HL-60 (cell line): ENCODE measurements around the gene ABL1.

Source experiments
- POLR2AphosphoS5 ChIP-seq: IDR thresholded peaks from 2 replicates; pipeline ENCODE4 v1.6.1; 2012; ENCODE audit warnings: low read depth
- TF ChIP-seq, protein P1 (sequence below): IDR thresholded peaks from one replicate; pipeline ENCODE4 v1.5.1; 2011; ENCODE audit warnings: low read length, control low read depth, inconsistent platforms; ENCODE audit not compliant: insufficient read depth
- TF ChIP-seq, protein P2 (sequence below): IDR thresholded peaks from 2 replicates; pipeline ENCODE4 v1.6.1; 2012; ENCODE audit warnings: low read depth; ENCODE audit not compliant: insufficient replicate concordance

DNA sequence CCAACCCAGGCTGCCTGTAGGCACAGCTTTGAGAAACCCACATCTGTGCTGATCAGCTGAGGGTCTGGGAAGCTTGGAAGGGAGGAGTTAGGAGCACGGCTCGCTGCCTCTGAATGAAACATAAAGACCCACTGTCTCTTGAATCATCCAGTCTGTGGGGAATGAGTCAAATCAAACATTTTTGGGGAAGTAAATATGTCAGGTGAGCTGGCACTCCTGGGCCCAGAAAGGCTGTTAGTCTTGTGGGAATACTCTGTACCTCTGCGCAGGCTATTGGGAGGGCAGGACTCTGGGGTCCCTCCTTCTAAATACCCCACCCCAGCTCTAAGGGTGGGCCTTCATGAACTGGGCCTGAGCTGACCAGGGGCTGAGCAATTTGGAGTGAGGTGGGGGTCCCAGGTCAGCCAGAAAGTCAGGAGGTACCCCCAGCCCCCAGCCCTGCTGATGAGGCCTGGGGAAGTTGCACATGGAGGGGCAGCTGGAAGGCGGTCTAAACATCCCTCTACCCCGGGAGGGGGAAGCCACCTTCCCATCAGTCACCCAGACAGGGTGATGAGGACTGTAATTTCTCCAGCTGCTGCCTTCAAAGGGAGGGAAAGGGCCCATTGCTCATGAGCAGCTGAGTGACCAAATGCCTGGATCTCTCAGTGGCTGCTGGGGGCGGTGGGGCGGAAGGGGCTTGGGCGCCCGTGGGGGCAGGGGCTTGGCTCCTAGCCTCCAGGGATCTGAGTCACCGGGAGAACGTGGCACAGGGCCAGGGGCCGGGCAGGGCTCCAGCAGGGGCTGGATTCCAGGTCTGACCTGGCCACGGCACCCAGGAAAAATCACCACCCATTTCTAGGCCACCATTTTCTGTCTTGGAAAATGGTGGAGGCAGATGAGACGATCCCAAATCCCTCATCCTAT is 93.2 kb downstream of the ABL1 start:
- TF ChIP-seq, protein P1, sequence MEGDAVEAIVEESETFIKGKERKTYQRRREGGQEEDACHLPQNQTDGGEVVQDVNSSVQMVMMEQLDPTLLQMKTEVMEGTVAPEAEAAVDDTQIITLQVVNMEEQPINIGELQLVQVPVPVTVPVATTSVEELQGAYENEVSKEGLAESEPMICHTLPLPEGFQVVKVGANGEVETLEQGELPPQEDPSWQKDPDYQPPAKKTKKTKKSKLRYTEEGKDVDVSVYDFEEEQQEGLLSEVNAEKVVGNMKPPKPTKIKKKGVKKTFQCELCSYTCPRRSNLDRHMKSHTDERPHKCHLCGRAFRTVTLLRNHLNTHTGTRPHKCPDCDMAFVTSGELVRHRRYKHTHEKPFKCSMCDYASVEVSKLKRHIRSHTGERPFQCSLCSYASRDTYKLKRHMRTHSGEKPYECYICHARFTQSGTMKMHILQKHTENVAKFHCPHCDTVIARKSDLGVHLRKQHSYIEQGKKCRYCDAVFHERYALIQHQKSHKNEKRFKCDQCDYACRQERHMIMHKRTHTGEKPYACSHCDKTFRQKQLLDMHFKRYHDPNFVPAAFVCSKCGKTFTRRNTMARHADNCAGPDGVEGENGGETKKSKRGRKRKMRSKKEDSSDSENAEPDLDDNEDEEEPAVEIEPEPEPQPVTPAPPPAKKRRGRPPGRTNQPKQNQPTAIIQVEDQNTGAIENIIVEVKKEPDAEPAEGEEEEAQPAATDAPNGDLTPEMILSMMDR, result no peak
- TF ChIP-seq, protein P2, sequence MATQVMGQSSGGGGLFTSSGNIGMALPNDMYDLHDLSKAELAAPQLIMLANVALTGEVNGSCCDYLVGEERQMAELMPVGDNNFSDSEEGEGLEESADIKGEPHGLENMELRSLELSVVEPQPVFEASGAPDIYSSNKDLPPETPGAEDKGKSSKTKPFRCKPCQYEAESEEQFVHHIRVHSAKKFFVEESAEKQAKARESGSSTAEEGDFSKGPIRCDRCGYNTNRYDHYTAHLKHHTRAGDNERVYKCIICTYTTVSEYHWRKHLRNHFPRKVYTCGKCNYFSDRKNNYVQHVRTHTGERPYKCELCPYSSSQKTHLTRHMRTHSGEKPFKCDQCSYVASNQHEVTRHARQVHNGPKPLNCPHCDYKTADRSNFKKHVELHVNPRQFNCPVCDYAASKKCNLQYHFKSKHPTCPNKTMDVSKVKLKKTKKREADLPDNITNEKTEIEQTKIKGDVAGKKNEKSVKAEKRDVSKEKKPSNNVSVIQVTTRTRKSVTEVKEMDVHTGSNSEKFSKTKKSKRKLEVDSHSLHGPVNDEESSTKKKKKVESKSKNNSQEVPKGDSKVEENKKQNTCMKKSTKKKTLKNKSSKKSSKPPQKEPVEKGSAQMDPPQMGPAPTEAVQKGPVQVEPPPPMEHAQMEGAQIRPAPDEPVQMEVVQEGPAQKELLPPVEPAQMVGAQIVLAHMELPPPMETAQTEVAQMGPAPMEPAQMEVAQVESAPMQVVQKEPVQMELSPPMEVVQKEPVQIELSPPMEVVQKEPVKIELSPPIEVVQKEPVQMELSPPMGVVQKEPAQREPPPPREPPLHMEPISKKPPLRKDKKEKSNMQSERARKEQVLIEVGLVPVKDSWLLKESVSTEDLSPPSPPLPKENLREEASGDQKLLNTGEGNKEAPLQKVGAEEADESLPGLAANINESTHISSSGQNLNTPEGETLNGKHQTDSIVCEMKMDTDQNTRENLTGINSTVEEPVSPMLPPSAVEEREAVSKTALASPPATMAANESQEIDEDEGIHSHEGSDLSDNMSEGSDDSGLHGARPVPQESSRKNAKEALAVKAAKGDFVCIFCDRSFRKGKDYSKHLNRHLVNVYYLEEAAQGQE, result no peak
- TF ChIP-seq POLR2AphosphoS5, result no peak
